Measurements from ENCODE around the gene AMDHD2.
"Not testable (repeated sequence)": the region's sequence is repeated elsewhere in the genome, so short reads cannot be mapped to it uniquely, and the experiment has no call there.

AMDHD2 gene

DNA sequence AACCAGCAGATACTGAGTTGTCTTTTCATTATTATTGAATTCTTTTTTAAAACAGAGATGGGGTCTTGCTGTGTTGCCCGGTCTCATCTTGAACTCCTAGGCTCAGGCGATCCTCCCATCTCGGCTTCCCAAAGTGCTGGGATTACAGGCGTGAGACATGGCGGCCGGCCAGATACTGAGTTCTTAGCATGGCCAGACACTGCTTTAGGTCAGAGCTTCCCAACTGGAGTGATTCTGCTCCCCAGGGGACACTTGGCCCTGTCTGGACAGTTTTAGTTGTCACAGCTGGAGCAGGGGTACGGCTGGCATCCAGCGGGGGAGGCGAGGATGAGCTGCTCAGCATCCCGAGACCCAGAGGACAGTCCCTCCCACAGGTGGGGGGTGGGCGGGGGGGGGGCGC is 58.7 kb downstream of the AMDHD2 start:
- not testable (repeated sequence) for DNase-seq (ENCODE audit: low read depth in 2 of 2)

DNA sequence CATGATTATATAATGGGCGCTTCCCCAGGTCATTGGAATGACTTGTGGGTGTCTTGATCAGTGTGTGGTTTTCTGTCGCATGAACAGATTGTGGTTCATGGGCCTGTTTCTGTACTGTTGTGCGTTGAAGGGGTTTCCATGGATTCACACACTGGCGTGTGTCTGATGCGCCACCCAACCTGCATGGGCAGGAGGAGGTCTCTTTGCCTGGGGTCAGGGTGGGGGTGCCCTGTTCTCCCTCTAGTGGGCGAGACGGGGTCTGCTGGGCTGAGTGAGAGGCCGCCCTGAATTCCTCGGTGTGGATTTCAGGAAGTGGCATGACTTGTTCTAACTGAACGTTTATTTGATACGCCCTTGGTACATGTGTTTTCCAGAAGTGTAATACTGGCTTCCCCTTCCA is 60.0 kb downstream of the AMDHD2 start:
- DNase-seq (ENCODE audit: low read depth in 2 of 2), result not testable (repeated sequence)

DNA sequence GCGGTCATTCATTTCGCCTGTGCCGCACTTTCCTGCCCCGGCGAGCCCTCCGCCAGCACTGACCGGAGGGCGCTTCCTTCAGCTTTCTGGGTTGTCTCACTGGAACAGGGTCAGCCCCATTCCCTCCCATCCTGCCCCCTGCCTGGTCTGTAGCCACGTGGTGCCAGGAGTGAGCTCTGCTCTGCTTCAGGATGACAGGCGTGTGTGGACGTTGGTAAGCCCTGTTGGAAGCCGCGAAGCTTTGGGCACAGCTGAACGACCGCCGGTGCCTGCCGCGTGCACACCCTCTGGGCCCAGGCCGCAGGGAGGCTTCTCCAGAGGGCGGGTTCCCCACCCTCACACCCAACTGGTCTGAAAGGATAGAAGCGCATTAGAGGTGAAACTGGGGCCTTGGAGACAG is 60.6 kb downstream of the AMDHD2 start:
- DNase-seq (ENCODE audit: low read depth in 2 of 2), result not testable (repeated sequence)
